Esophagus (tissue), 2 donors: Measurements from ENCODE around the gene CBX3. TPM values are rescaled to one million over a fixed set of nuclear protein-coding genes. Genes with fewer than 3 reads are reported as not detected.

Experiments used
- H3K27ac ChIP-seq, 2 donors: one replicate each; pipeline ENCODE4 v1.5.1; 2013; ENCODE audit warnings: low read depth in 2 of 2, mild to moderate bottlenecking in 2 of 2, inconsistent platforms in 1 of 2, low read length in 1 of 2, moderate library complexity in 1 of 2
- H3K27me3 ChIP-seq, 2 donors: one replicate each; pipeline ENCODE4 v1.6.1; 2013; ENCODE audit warnings: low read length in 2 of 2, control low read depth in 1 of 2, mild to moderate bottlenecking in 1 of 2; ENCODE audit not compliant: insufficient read depth in 2 of 2, control insufficient read depth in 1 of 2
- H3K36me3 ChIP-seq, 2 donors: one replicate each; pipeline ENCODE4 v1.6.1; 2013; ENCODE audit warnings: low read length in 1 of 2; ENCODE audit not compliant: control insufficient read depth in 2 of 2, insufficient read depth in 2 of 2
- H3K4me1 ChIP-seq, 2 donors: one replicate each; pipeline ENCODE4 v1.6.1; 2013; ENCODE audit warnings: low read length in 1 of 2; ENCODE audit not compliant: control insufficient read depth in 2 of 2, insufficient read depth in 2 of 2
- H3K4me3 ChIP-seq, 2 donors: one replicate each; pipeline ENCODE4 v1.5.1; 2013; ENCODE audit warnings: low read length in 2 of 2, mild to moderate bottlenecking in 2 of 2, low read depth in 1 of 2, moderate library complexity in 1 of 2
- H3K9me3 ChIP-seq, 2 donors: one replicate each; pipeline ENCODE4 v1.6.1; 2013; ENCODE audit warnings: mild to moderate bottlenecking in 2 of 2, low read depth in 1 of 2, low read length in 1 of 2, moderate library complexity in 1 of 2; ENCODE audit not compliant: control insufficient read depth in 2 of 2, insufficient read depth in 1 of 2
- WGBS, 2 donors: extraction: QIAGEN DNeasy Blood & Tissue Kit; methylation state at CpG; one replicate each; pipeline ENCODE4 v1.1.7; 2013; 5-methylcytosine and 5-hydroxymethylcytosine counted together
- polyA plus RNA-seq, 2 donors: library from polyadenylated mRNA; stranded (reverse); fragments of 200-250 nt; gene quantifications; one replicate each; pipeline ENCODE4 v1.2.3, GENCODE V29; 2013
- donor health status: healthy with polysubstance abuse.
- donor health status: Bipolar disorder and iron deficiency.

CBX3 gene
- polyA plus RNA-seq, 2 donors, result 51.1 to 66.5 TPM

- 81 to 82% methylated on average over 5 of the region's 5 CpGs for WGBS, 2 donors
- Histone ChIP-seq H3K36me3 (peaks cover 3 to 8% of the 10 kb centered on the region in 2 donors), H3K27me3 (no peaks in the 10 kb centered on the region), H3K9me3 (no peaks in the 10 kb centered on the region), H3K4me1 (no peaks in the 10 kb centered on the region), H3K27ac (no peak overlapping the region), H3K4me3 (no peak overlapping the region)
Measured at GRCh38 chr7:26186364-26187311, 14.9 kb upstream of the CBX3 start.

GRCh38 chr7:26187380-26188205, 14.0 kb upstream of the CBX3 start:
- peaks cover 3 to 10% of the 10 kb centered on the region in 2 donors for H3K36me3 ChIP-seq
- no peaks in the 10 kb centered on the region for H3K27me3 ChIP-seq
- H3K4me3 ChIP-seq, result no peak overlapping the region
- H3K9me3 ChIP-seq, result no peaks in the 10 kb centered on the region
- H3K27ac ChIP-seq, result no peak overlapping the region
- 76 to 80% methylated on average over 11 of the region's 11 CpGs for WGBS, 2 donors
- no peaks in the 10 kb centered on the region for H3K4me1 ChIP-seq

GRCh38 chr7:26188206-26188956, 13.2 kb upstream of the CBX3 start:
- Histone ChIP-seq H3K4me3 (no peak overlapping the region), H3K4me1 (no peaks in the 10 kb centered on the region), H3K27ac (no peak overlapping the region), H3K27me3 (no peaks in the 10 kb centered on the region), H3K36me3 (peaks cover 3 to 10% of the 10 kb centered on the region in 2 donors), H3K9me3 (no peaks in the 10 kb centered on the region)
- WGBS, 2 donors, result 85 to 86% methylated on average over 9 of the region's 9 CpGs

- no peak overlapping the region for H3K27ac ChIP-seq
- H3K9me3 ChIP-seq, result no peaks in the 10 kb centered on the region
- no peaks in the 10 kb centered on the region for H3K27me3 ChIP-seq
- peaks cover 3 to 10% of the 10 kb centered on the region in 2 donors for H3K36me3 ChIP-seq
- H3K4me3 ChIP-seq, result no peak overlapping the region
- WGBS, 2 donors, result 83 to 92% methylated on average over 3 of the region's 3 CpGs
- no peaks in the 10 kb centered on the region for H3K4me1 ChIP-seq
Measured at GRCh38 chr7:26188957-26189541, 12.5 kb upstream of the CBX3 start.

GRCh38 chr7:26189697-26190096, 11.8 kb upstream of the CBX3 start:
- Histone ChIP-seq H3K27me3 (no peaks in the 10 kb centered on the region), H3K4me3 (no peak overlapping the region), H3K36me3 (peaks cover 3 to 13% of the 10 kb centered on the region in 2 donors), H3K27ac (no peak overlapping the region), H3K9me3 (no peaks in the 10 kb centered on the region), H3K4me1 (no peaks in the 10 kb centered on the region)
- WGBS, 2 donors, result 86% methylated on average over 3 of the region's 3 CpGs

GRCh38 chr7:26190417-26190869, 11.1 kb upstream of the CBX3 start:
- H3K36me3 ChIP-seq, result peaks cover 3 to 13% of the 10 kb centered on the region in 2 donors
- H3K27me3 ChIP-seq, result no peaks in the 10 kb centered on the region
- WGBS, 2 donors, result 69 to 96% methylated on average over 1 of the region's 1 CpG
- H3K9me3 ChIP-seq, result no peaks in the 10 kb centered on the region
- H3K4me3 ChIP-seq, result no peak overlapping the region
- H3K27ac ChIP-seq, result no peak overlapping the region
- no peaks in the 10 kb centered on the region for H3K4me1 ChIP-seq

- Histone ChIP-seq H3K36me3 (peaks cover 3 to 13% of the 10 kb centered on the region in 2 donors), H3K9me3 (no peaks in the 10 kb centered on the region), H3K27me3 (no peaks in the 10 kb centered on the region), H3K27ac (no peak overlapping the region), H3K4me1 (no peaks in the 10 kb centered on the region), H3K4me3 (no peak overlapping the region)
- WGBS, 2 donors, result 72 to 74% methylated on average over 7 of the region's 7 CpGs
Measured at GRCh38 chr7:26191233-26191973, 10.1 kb upstream of the CBX3 start.

- Histone ChIP-seq H3K9me3 (no peaks in the 10 kb centered on the region), H3K4me1 (no peaks in the 10 kb centered on the region), H3K27me3 (no peaks in the 10 kb centered on the region), H3K27ac (no peak overlapping the region), H3K4me3 (no peak overlapping the region), H3K36me3 (peaks cover 3 to 13% of the 10 kb centered on the region in 2 donors)
- 57 to 86% methylated on average over 1 of the region's 1 CpG for WGBS, 2 donors
Measured at GRCh38 chr7:26191974-26192479, 9.5 kb upstream of the CBX3 start.
